Right lobe of liver (tissue), 4 donors: ENCODE data around the gene TANGO2.

Experiments used
- CTCF ChIP-seq, 4 donors: fragments of 200-600 bp in 3 of 4; fragments of 450-650 bp in 1 of 4; IDR thresholded peaks; one replicate each; pipeline versions ENCODE4 v1.5.1 to v1.8.0; 2016 to 2022; ENCODE audit warnings: antibody characterized with exemption in 4 of 4, mild to moderate bottlenecking in 2 of 4
- POLR2A ChIP-seq: fragments of 450-650 bp; IDR thresholded peaks from one replicate; pipeline ENCODE4 v1.6.1; 2017; ENCODE audit warnings: antibody characterized with exemption, mild to moderate bottlenecking
- donor health status: DM: no; HTN: no; CAD: no.
- donor health status: DM: no; HTN: no; CAD: no.
- donor health status: DM: no; HTN: yes; CAD: no.

- no peak for TF ChIP-seq CTCF (IDR thresholded peaks at IDR 0.05)
- no peak for TF ChIP-seq POLR2A
Observed at GRCh38 chr22:20044495-20045151, 23.7 kb downstream of the TANGO2 start.
